Activated naive CD8-positive, alpha-beta T cell treated with anti-CD3 and anti-CD28 coated beads, Interleukin-2, amount 50 U/mL, for 16 hours (primary cell): Measurements from ENCODE around the gene INPP5E.

Source experiments
- DNase-seq: peaks from one replicate; pipeline ENCODE4 v3.0.0-alpha.2; 2020; ENCODE audit warnings: low read depth, low spot score

INPP5E gene

DNA sequence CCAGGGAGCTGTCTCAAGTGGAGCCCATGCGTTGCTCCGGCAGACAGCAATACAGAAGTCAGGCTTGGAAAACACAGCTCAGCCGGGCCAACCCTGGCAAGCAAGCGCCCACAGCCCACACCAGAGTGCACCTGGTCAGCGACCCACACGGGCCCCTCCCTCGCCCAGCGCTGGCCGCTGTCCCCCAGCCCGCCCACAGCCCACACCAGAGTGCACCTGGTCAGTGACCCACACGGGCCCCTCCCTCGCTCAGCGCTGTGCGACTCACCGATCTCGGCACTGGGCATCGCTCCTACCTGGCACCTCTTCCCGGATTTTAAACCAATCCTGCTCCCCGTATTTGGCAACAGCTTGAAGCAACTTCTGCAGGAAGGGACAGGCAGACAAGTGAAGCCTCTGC, 52.4 kb downstream of the INPP5E start:
- no peak for DNase-seq

DNA sequence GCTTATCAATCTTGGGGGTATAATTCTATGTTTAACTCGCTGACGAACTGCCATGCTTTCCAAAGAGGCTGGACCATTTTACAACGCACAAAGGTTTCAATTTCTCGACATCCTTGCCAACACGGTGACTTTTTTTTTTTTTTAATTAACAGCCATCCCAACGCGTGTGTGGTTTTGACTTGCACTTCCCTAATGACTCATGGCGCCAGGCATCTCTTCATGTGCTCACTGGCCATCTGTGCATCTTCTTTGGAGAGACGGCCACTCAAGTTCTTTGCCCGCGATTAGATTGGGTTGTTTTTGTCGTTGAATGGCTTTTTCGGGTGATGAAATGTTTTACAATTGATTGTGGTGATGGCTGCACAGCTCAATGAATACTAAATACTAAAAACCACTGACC, 53.6 kb downstream of the INPP5E start:
- no peak for DNase-seq

DNA sequence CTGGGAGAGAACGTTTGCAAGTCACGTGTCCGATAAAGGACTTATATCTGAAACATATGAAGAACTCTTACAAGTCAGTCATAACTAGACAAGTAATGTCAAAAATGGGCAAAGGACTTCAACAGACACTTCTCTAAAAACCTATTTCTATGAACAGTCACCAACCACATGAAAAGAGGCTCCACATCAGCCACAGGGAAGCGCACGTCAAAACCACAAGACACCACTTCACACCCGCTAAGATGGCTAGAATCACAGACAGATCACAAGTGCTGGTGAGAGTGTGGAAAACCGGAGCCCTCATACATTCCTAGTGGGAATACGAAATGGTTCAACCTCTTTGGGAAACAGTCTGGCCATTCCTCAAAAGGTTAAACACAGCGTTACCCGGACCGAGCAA, 54.6 kb downstream of the INPP5E start:
- DNase-seq: no peak

DNA sequence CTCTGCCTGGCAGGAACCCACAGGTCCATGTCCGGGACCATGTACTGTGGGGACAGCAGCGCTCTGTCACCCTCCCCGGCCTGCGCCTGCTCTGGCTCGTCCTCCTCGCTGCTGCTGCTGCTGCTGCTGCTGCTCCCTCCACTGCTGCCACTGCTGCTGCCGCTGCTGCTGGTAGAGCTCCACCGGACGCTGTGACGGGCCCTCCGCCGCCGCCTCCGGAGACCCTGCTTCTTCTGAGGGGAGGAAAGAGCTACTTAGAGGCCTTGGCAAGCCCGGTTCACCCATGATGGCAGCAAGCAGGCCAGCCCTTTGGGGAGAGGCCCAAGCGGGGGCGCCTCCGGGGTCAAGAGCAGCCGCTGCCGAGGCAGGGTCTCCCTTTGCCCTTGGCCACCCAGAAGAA, 56.2 kb downstream of the INPP5E start:
- no peak for DNase-seq

DNA sequence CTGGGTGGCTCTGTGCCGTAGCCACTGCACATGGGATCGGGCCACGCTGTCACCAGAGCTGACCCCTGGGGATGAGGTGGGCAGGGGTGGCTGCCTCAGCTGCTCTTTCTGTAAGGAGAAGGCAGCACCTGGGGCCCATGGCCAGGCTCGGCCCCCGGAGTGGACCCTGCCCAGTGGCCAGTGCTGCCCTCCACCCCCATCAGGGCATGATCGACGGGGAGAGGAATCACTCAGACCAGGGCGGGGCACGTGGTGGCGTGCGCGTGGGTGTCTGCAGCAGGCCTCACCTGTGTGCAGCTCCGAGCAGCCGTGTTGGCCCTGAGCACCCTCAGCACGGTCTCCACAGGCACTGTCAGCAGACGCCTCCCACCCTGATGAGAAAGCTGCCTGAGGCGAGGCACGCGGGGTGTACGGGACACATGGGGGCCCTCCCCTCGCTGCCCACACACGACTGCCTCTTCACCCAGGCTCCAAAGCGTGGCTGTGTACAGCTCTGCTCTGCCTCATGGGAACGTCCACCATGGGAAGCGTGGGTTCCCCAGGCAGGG, 57.6 kb downstream of the INPP5E start:
- no peak for DNase-seq

DNA sequence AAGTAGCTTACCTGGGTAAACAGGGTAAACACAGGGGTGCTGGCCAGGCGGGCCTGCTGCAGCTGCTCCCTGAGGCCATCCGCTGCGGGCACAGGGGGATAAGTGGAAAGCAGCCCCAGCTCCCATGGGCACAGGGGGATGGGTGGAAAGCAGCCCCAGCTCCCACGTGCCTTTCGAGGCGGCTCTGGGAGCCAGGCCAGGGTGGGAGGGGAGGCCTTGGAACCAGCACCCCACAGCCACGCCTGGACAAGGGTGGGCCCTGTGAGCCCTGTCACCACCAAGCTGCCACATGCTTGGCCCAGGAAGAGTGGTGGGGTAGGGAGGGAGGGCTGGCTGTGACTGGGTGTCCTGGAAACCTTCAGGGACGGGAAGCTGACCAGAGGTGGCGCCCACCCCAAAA, 58.3 kb downstream of the INPP5E start:
- no peak for DNase-seq

DNA sequence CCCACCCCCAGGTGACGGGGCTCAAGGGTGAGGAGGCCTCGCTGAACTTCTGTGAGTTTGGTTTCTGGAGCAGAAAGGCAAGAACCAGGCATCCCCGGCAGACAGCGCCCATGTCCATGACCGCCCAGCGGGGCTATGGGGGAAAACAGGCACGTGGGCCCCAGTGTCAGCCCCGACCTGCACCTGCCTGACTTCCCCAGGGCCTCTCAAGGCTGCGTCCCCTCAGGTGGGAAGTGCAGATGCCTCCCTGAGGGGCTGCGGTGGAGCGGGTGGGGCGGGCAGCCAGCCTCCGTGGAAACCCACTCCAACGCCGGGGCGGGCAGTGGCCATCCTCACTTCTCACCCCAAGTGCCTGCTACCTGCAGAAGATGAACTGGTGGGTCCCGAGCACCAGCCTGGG, 59.3 kb downstream of the INPP5E start:
- DNase-seq: no peak

DNA sequence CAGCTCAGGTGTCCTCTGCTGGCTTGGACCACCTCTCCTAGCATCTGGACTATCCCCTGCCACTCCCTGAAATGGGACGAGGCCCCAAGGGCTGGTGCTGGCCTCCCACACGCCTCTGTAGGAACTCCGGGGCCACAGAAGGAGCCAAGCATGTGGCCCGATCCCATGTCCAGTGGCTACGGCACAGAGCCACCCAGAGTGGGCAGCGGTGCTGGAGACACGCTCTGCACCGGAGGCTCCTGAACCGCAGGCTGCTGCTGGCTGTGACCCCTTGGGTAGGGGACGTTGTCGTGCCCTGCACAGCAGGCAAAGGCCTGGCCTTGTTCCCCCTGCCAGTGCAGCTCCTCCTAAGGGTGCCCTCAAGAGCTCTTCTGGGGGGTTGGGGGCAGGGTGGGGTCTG, 59.8 kb downstream of the INPP5E start:
- no peak for DNase-seq

DNA sequence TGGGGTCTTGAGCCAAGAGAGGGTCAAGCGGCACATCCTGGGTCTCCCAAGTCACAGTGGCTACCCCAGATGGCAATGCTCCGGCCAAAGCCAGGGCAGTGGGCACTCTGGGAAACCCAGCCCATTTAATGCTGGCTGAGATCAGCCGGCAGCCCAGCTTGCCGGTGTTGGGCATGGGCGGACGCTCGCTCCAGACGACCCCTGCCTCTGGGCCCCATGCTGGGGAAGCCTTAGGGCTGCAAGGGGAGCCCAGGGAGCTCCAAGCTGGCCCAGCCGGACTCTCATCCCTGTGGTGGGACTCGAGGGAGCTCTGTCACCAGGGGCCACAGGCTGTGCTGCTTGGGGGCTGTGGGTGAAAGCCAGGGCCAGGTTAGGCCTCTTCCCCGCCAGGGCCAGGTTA, 60.2 kb downstream of the INPP5E start:
- no peak for DNase-seq

DNA sequence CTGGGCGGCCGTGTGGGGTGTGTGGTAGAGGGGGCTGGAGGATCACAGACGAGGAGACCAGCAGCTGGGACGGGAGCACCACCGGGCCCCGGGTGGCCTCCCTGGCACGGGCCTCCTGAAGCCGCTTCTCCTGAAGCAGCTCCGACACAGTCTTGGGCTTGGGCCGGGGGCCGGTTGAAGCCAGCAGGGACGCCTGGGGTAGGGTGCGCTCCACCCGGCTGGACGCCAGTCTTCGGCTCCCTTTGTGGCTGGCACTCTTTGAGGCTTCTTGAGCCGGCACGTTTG, 60.7 kb downstream of the INPP5E start:
- DNase-seq: no peak
